Ovary (tissue), 9 donors: ENCODE results near the gene PLEKHA7. TPM values are rescaled to one million over a fixed set of nuclear protein-coding genes. Genes with fewer than 3 reads are reported as not detected.
"Not testable (repeated sequence)": the region's sequence is repeated elsewhere in the genome, so short reads cannot be mapped to it uniquely, and the experiment has no call there.

Experiments used
- DNase-seq, 5 donors: peaks; one replicate each; pipeline ENCODE4 v3.0.0-alpha.2; 2019 to 2020
- H3K27ac ChIP-seq, 2 donors: fragments of 200-600 bp; one replicate each; pipeline versions ENCODE4 v1.5.1 to v1.8.0; 2019 to 2022
- H3K27me3 ChIP-seq: fragments of 200-600 bp; one replicate; pipeline ENCODE4 v1.8.0; 2022
- H3K36me3 ChIP-seq: fragments of 200-600 bp; sonication (generic); one replicate; pipeline ENCODE4 v1.5.1; 2019
- H3K4me1 ChIP-seq: one replicate; pipeline ENCODE4 v1.8.1; 2013; ENCODE audit warnings: mild to moderate bottlenecking, moderate library complexity; ENCODE audit not compliant: insufficient read depth
- H3K4me3 ChIP-seq: fragments of 200-600 bp; sonication (generic); one replicate; pipeline ENCODE4 v1.5.1; 2017
- H3K9me3 ChIP-seq, 2 donors: fragments of 200-600 bp in 1 of 2; sonication (generic) in 1 of 2; one replicate each; pipeline versions ENCODE4 v1.5.1 to v1.8.1; 2013 to 2019; ENCODE audit warnings: mild to moderate bottlenecking in 1 of 2, moderate library complexity in 1 of 2
- EP300 ChIP-seq: sonication (generic); formaldehyde crosslinking; IDR thresholded peaks from one replicate; pipeline ENCODE4 v1.6.1; 2017; ENCODE audit warnings: antibody characterized with exemption
- POLR2A ChIP-seq: fragments of 450-650 bp; IDR thresholded peaks from one replicate; pipeline ENCODE4 v1.6.1; 2017; ENCODE audit warnings: antibody characterized with exemption, mild to moderate bottlenecking, moderate library complexity
- WGBS, 3 donors: extraction: QIAGEN DNeasy Blood & Tissue Kit in 1 of 3; methylation state at CpG; one replicate each; pipeline versions ENCODE4 v1.1.5 to v1.1.7; 2013 to 2017; 5-methylcytosine and 5-hydroxymethylcytosine counted together
- intact Hi-C, 4 donors: fragments of 100-400 bp; cut with DNase I; formaldehyde crosslinking; loops; one replicate each; pipeline versions ENCODE4 v1.11.0 to v1.15.1; 2022 to 2023
- polyA plus RNA-seq, 2 donors: library from polyadenylated mRNA; stranded (reverse); fragments of 200-250 nt in 1 of 2; fragments of 350-450 nt in 1 of 2; fragmentation: Illumina TruSeq in 1 of 2; extraction: RNeasy Lipid Tissue Mini Kit (QIAGEN cat#74804) in 1 of 2; gene quantifications; one replicate each; pipeline ENCODE4 v1.2.3, GENCODE V29; 2013 to 2014
- total RNA-seq, 7 donors: library from RNA; depleted of rRNA in 2 of 7; stranded (reverse); fragments of >200 nt in 2 of 7; fragmentation: NEBNext Ultra II Directional in 3 of 7; extraction: Animal tissue kit (Norgen Biotek cat#: 25700) in 3 of 7; gene quantifications; one replicate each; pipeline versions ENCODE4 v1.1.0 to v1.2.4, GENCODE V29; 2016 to 2023
- TF ChIP-seq, protein P1 (sequence below), 3 donors: fragments of 450-650 bp in 2 of 3; fragments of 200-600 bp in 1 of 3; IDR thresholded peaks; one replicate each; pipeline versions ENCODE4 v1.5.1 to v1.8.0; 2016 to 2022; ENCODE audit warnings: antibody characterized with exemption in 3 of 3, mild to moderate bottlenecking in 1 of 3
- donor health status: DM: no; HTN: no; CAD: no; lungs with moderate emphysema.
- donor health status: DM: no; HTN: no; CAD: no.
- donor health status: Bipolar disorder and iron deficiency.
- donor health status: DM: yes; HTN: yes; CAD: no.
- donor health status: DM: no; HTN: no; CAD: no.
- donor health status: DM: yes; HTN: yes; CAD: no.

Gene PLEKHA7
- total and polyA plus RNA-seq, 9 donors: 9.6 to 29.5 (median 15.9) TPM

DNA sequence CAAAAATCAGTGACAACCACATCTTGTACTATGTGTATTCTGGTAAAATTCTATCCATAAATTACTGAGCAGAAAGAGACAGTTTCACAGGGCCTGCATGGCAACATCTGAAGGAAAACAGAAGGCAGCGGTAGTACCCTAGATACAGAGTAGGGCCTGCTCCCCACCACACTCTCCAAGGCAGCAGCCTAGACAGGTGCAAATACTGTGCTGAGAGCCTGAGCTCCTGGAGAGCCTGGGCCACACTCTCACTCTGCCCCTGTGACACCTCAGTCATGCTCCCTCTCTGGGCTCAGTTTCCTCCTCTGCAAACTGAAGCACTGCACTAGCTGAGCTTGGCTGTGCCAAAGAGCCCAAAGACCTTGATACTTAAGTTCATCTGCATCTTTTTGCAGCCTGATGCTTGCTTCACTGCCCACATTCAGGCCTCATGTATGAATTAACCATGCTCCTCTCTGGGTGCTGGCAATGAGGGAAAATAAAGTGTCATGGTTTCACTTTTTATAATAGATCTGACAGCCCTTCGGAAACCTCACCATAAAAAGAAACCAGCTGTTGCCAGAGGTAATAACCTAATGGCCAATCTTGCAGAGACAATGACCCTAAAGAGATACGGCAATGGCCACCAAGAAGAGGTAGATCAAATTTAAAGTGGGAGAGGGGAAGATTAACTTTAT, 104.7 kb downstream of the PLEKHA7 start:
- Histone ChIP-seq H3K36me3 (no peaks in the 10 kb centered on the region), H3K9me3 (no peaks in the 10 kb centered on the region), H3K4me3 (no peak overlapping the region), H3K27me3 (no peaks in the 10 kb centered on the region), H3K27ac (no peak overlapping the region), H3K4me1 (peaks cover 3% of the 10 kb centered on the region)
- no peak for DNase-seq
- intact Hi-C loops: no loop called here
- WGBS, 3 donors: 82 to 94% (median 94%) methylated on average over 3 of the region's 3 CpGs
- TF ChIP-seq, protein P1, sequence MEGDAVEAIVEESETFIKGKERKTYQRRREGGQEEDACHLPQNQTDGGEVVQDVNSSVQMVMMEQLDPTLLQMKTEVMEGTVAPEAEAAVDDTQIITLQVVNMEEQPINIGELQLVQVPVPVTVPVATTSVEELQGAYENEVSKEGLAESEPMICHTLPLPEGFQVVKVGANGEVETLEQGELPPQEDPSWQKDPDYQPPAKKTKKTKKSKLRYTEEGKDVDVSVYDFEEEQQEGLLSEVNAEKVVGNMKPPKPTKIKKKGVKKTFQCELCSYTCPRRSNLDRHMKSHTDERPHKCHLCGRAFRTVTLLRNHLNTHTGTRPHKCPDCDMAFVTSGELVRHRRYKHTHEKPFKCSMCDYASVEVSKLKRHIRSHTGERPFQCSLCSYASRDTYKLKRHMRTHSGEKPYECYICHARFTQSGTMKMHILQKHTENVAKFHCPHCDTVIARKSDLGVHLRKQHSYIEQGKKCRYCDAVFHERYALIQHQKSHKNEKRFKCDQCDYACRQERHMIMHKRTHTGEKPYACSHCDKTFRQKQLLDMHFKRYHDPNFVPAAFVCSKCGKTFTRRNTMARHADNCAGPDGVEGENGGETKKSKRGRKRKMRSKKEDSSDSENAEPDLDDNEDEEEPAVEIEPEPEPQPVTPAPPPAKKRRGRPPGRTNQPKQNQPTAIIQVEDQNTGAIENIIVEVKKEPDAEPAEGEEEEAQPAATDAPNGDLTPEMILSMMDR (IDR thresholded peaks at IDR 0.05): no peak

DNA sequence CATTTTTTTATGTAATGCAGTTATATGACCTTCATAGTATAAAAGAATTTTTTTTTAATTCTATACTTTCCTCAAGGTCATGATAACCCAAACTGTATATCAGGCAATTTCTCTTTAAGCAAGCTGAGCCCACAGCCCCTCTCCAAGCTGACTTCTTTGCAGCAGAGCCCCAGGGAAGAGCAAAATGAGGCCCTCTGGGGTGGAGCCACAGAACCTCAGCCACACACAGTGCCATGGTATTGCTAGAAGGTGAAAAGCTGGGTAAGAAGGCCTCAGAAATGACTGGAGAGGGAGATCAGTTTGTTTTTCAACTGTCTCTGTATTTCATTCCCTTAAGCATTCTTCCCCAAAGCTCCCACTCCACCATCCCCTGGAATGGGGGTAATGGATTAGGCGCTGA, 108.8 kb downstream of the PLEKHA7 start:
- WGBS, 3 donors: 82 to 96% (median 93%) methylated on average over 1 of the region's 1 CpG
- H3K4me1 ChIP-seq: peaks cover 3% of the 10 kb centered on the region
- TF ChIP-seq EP300: no peak
- intact Hi-C loops: no loop called here
- H3K27ac ChIP-seq: no peak overlapping the region
- H3K4me3 ChIP-seq: no peak overlapping the region
- no peak for DNase-seq
- H3K9me3 ChIP-seq: no peaks in the 10 kb centered on the region
- H3K27me3 ChIP-seq: no peaks in the 10 kb centered on the region
- no peaks in the 10 kb centered on the region for H3K36me3 ChIP-seq

DNA sequence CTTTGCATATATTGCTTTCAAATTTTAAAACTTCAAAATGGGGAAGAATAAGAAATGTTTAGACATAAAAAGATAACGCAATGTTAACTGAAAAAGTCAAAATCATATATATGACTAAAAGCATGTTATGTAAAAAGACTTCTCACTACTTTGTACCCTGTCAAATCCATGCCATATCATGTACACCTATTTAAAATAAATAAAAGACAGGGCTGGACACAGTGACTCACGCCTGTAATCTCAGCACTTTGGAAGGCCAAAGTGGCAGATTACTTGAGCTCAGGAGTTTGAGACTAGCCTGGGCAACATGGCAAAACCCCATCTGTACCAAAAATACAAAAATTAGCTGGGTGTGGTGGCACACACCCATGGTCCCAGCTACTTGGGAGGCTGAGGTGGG, 109.5 kb downstream of the PLEKHA7 start:
- H3K36me3 ChIP-seq, H3K27ac ChIP-seq, H3K4me3 ChIP-seq, H3K27me3 ChIP-seq, H3K4me1 ChIP-seq, H3K9me3 ChIP-seq, intact Hi-C loops, DNase-seq: not testable (repeated sequence)
- 95 to 99% (median 97%) methylated on average over 2 of the region's 2 CpGs for WGBS, 3 donors

DNA sequence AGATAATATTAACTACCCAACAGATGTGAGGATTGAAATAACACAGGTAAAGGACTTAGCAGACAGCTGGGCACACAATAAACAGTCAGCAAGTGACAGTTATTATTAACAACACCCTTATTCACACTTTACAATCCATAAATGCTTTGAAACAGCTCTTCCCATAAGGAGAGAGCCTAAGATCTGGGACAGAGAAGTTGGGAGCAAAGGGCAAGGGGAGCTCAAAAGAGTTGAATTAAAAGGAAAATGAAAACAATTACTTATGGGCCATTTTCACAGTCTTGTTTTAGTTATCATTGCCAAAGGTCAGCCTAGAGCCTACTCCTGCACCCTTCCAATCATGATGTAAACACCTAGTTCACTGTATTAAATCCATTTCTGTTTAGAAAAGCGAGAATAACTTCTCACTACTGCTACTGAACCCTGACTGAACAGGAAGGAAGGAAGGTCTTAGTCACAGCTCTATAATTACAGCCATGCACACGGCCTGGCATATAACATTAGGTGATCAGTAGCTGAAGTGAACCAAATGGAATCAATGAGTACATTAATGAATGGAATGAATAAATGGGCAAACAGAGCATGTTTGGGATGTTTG, 111.3 kb downstream of the PLEKHA7 start:
- H3K9me3 ChIP-seq: no peaks in the 10 kb centered on the region
- H3K27ac ChIP-seq: no peak overlapping the region
- H3K4me1 ChIP-seq: peaks cover 3% of the 10 kb centered on the region
- WGBS, 3 donors: 68 to 78% (median 75%) methylated on average over 2 of the region's 2 CpGs
- no peaks in the 10 kb centered on the region for H3K27me3 ChIP-seq
- no peak overlapping the region for H3K4me3 ChIP-seq
- no peak for DNase-seq
- H3K36me3 ChIP-seq: no peaks in the 10 kb centered on the region
- intact Hi-C loops: no loop called here
- TF ChIP-seq EP300: no peak
- TF ChIP-seq, protein P1 (IDR thresholded peaks at IDR 0.05): no peak
- TF ChIP-seq POLR2A: no peak

DNA sequence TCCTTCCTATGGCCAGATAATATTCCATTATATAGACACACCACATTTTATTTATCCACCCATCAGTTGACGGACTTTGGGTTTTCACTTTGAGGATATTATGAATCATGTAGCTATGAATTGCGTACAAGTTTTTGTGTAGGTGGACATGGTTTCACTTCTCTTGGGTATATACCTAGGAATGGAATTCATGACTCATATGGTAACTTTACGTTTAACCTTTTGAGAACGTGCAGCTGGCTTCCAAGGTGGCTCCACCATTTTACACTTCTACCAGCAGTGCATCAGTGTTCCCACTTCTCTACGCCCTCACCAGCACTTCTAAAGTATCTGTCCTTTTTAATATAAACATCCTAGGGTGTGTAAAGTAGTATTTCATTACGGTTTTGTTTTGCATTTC, 112.0 kb downstream of the PLEKHA7 start:
- DNase-seq: no peak

DNA sequence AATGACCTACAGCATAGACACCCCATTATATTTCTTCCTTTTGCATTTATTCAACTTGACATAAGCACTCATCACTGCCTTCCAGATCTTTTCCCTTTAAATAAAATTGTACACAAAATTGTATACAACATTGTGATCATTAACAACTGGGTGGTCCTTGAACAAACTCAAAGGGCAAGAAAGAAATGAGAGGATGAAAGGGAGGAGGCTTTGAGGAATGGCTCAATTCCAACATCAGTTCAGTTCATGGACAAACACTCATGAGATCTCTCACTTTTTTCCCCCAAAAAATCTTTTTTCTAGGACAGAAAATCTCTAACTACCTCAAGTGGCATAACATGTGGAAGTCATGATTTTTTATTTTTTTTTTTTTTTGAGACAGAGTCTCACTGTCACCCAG, 113.7 kb downstream of the PLEKHA7 start:
- Histone ChIP-seq H3K27me3 (no peaks in the 10 kb centered on the region), H3K36me3 (no peaks in the 10 kb centered on the region), H3K27ac (no peak overlapping the region), H3K4me3 (no peak overlapping the region), H3K4me1 (peaks cover 1% of the 10 kb centered on the region), H3K9me3 (no peaks in the 10 kb centered on the region)
- intact Hi-C loops: no loop called here
- DNase-seq: no peak
- TF ChIP-seq EP300: no peak
- no peak for TF ChIP-seq POLR2A
- TF ChIP-seq, protein P1 (IDR thresholded peaks at IDR 0.05): no peak

More for the DNA sequence above, 112.0 kb downstream of the PLEKHA7 start:
- Histone ChIP-seq H3K27me3 (no peaks in the 10 kb centered on the region), H3K4me1 (peaks cover 3% of the 10 kb centered on the region), H3K4me3 (no peak overlapping the region), H3K36me3 (no peaks in the 10 kb centered on the region), H3K9me3 (no peaks in the 10 kb centered on the region), H3K27ac (no peak overlapping the region)
- intact Hi-C loops: no loop called here
- TF ChIP-seq POLR2A: no peak
- no peak for TF ChIP-seq EP300
- WGBS, 3 donors: 89 to 92% (median 92%) methylated on average over 6 of the region's 6 CpGs
